GM21390 (cell line): ENCODE data around the gene CRACR2A.

Source experiments
- ATAC-seq: cut with Tn5 transposase; IDR thresholded peaks from one replicate; pipeline ENCODE4 v1.9.1; 2021; ENCODE audit not compliant: unreplicated experiment

CRACR2A gene

DNA sequence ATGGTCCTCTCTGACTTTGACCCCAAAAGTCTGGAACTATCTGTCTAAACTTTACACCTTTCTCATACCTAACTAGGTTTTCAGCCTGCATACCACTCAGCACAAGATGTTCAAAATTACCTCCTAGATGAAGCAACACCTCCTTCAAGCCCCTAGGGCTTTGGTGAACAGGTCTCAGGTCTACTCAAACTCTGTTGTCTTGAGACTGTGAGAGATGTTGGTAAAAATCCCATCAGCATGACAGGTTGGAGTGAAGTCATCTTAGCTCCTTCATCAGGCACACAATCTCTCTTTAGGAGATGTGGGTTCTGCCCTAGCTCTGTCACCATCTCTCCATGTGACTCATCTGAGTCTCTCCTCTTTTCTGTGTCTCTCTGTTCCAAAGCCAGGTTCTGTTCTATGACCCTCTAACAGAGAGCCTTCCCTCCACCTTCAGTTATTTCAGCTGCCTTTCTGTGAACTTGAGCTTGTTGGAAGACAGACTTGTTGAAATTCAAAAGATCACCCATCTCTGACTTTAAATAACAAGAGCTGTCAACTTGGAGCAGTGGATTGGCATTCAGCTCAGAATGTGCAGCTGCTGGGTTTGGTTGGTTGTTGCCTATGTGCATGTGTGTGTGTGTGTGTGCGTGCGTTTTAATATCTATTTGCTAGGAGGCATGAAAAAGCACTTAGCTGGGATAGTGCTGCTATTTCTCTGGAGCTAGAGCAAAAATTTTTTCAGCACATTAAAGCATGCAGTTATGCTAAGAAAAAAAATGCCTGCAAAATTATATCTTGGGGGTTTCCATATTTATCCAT is 130.7 kb downstream of the CRACR2A start:
- ATAC-seq: no peak

DNA sequence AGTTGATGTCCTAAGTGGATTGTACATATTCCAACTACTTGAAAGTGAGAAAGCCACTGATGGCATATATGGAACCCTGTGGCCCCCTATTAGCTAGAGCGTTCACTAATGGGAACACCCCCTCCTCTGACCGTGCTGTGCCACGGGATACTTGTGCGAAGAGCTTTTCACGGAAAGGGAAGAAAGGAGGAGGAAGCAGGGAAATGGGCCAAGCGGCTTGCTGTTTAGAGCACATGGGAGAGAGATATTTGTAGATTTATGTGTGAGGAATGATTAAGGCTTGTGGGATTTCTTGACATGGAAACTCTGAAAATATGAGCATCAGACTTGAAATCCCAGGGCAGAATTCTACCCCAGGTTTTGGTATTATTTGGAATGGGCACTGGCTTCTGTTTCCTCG is 132.1 kb downstream of the CRACR2A start:
- no peak for ATAC-seq

GRCh38 chr12:3617565-3617964 is 135.3 kb downstream of the CRACR2A start:
- ATAC-seq: no peak

DNA sequence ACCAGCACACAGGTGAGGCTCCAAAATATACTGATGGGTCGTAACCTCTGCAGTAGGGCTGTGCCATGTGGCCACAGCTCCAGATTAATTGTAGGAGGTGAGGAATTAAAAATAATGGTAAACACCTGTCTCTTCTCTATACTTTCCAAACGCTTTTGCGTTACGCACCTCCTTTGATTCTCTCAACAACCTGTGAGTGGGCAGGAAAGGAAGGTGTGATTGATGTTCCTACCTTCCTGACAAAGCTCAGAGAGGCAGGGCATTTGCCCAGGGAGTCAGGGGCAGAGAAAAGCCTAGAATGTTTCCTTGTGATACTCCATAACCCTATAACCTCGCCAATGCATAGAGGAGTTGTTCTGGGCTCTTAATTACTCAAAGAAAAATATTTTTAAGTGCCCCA is 137.0 kb downstream of the CRACR2A start:
- no peak for ATAC-seq

GRCh38 chr12:3614806-3615466 is 138.0 kb downstream of the CRACR2A start:
- ATAC-seq: no peak

DNA sequence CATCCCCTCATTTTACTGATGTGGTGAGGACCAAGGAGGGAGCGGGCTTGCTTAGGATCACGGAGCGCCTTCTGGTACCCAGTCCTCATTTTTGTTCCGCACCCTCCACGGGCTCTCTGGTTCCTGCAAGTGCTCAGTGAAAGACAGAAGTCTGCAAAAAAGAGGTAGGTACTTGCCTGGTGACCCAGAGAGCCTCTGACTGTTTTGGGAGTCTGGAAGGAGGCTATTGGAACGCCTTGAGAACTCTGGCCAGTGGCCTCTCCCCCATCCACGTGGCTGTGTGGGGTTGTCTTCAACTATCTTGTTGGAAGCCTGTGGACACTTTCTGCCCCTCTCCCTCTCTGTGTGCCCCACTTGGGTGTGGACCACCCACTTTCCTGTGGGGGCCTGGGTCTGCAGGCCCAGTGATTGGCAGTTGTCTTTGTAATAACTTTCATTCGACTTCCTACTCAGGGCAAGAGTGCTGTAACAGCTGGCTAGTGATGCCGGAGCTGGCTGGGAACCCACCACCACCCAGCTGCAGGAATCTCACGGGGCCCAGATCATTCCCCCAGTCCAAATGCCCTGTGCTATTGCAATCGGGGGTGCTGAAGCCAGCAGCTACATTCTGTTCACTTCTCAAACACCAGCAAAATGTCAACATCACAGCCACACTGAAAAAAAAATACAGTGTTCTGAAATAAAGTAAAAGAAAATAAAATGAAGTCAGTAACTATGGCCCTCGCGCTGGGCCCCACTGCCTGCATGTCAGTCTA is 139.1 kb downstream of the CRACR2A start:
- ATAC-seq: no peak

DNA sequence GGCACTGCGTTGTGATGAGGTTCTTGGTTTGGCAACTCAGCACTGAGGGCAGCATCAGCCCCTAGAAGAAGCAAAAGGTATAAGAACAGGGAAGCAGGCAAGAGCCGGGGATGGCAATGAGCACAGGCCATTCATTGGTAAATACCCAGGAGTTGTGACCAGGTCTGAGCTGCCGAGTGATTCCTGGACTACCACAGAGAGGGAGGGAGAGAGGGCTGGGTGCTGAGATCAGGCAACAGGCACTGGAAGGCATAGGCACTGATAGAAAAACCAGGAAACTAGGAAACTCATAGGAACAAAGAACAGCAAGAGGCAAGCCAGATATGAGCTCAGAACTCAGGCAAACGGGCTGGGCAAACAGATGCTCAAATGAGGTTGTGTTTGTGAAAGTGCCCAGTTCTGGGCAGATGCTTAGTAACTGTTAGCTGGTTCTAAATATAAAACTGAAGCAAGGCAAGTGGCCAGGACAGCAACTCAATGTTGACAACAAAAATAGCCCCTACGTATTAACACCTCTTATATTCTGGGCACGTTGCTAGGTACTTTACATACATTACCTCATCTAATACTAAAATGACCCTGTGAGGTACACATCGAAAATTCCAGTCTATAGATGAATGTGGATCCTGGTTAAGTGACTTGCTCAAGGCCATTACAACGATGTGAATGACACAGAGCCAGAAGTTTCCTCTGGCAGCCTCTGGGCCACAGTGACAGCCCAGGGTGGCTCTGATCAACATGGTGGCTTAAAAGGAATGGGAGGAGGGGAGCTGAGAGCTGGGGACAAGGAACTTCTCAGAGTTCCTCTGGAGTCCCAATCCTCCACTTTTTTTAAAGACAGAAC is 140.8 kb downstream of the CRACR2A start:
- ATAC-seq: no peak

DNA sequence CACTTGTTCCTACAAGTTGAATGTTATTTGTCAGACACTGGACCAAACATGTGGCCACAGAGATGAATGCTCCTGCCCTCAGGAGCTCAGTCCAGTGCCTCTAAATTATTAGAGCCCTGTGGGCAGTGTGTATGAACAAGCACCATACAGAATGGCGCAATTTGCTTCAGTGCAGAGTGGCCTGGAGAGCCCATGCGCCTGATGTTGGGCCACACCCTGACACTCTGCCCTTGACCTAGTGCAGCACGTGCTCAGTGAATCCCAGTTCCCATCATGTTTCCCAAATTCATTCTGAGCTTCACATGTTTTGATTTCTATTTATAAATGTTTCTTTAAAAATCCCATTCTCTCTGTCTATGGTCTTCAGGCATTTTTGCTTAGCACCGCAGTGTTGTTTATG is 145.1 kb downstream of the CRACR2A start:
- ATAC-seq: no peak

GRCh38 chr12:3607039-3607720 is 145.7 kb downstream of the CRACR2A start:
- ATAC-seq: no peak

- no peak for ATAC-seq
These were observed 146.8 kb downstream of the CRACR2A start for GRCh38 chr12:3606128-3606527.

DNA sequence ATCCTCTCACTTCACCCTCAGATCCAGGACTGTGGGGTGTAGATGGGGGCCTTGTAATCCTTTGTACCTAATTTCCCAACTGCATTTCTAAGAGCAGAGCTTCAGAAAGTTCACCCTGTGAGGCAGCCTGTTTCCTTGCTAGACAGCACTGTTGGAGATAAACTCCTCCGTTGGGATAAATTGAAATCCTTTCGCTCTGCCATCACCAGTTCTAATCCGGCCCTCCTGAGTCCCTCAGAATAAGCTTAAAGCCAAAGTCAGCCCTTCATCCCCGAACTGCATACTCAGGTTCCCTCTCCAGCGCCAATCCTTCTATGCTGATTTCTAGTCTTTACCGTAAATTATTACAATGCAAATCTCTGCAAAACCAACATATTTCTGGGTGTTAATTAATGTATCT is 147.2 kb downstream of the CRACR2A start:
- ATAC-seq: no peak

DNA sequence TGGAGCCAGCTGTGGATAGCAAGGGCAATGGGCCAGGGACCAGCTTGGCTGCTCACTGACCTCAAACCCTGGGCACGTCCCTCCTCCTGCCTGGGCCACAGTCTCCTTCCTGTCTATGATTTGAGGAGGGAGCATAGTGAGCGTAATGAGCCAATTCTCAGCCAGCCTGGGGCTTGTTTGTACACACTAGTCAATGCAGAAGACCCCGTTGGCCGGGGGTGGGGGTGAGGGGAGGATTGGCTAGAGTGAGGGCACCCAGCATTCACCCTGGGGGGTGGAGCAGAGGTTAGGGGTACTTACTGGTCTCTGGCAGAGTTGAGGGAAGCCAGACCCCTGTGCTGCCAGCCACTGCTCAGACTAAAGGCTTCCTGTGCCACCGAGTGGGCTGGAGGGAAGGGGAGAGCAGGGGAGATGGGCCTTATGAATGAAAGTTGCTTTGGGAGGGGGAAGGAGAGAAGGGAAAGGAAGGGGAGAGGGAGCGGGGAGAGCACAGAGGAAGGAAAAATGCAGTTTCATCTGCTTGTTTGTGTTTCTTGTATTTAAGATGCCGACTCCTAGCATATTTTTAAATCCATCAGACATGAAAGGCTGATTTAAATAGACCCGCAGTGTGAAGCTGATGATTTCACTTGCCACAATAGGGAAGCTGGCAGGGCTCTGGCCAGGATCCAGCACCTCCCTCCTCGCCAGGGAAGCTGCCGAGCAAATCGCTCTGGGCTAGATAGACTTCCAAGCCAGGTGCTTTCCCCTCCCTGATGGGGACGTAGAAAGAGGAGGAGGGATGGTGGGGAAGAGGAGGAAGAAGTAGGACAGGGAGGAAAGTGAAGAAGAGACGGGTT is 147.9 kb downstream of the CRACR2A start:
- no peak for ATAC-seq

GRCh38 chr12:3604286-3604685 is 148.6 kb downstream of the CRACR2A start:
- ATAC-seq: no peak

DNA sequence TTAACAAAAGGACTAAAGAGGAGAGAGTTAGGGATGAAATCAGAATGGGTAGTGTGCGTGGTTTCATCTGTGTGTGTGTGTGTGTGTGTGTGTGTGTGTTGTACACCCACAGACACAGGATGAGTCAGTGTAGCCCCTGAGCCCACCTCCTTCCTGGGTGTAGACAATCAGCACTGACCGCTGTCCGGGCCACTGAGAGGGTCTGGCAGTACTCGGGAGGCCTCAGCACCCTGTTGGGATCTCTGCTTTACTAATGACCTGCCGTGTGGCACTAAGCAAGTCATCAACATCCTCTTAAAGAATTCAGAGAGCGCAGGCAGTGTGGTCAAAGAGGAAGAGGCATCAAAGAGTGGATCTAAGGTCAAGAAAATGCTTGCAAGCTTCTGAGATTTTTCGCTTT is 149.3 kb downstream of the CRACR2A start:
- no peak for ATAC-seq

- ATAC-seq: no peak
These were observed 150.4 kb downstream of the CRACR2A start for GRCh38 chr12:3602488-3602887.

GRCh38 chr12:3601461-3602150 is 151.3 kb downstream of the CRACR2A start:
- no peak for ATAC-seq

- no peak for ATAC-seq
These were observed 152.0 kb downstream of the CRACR2A start for GRCh38 chr12:3600951-3601350.

DNA sequence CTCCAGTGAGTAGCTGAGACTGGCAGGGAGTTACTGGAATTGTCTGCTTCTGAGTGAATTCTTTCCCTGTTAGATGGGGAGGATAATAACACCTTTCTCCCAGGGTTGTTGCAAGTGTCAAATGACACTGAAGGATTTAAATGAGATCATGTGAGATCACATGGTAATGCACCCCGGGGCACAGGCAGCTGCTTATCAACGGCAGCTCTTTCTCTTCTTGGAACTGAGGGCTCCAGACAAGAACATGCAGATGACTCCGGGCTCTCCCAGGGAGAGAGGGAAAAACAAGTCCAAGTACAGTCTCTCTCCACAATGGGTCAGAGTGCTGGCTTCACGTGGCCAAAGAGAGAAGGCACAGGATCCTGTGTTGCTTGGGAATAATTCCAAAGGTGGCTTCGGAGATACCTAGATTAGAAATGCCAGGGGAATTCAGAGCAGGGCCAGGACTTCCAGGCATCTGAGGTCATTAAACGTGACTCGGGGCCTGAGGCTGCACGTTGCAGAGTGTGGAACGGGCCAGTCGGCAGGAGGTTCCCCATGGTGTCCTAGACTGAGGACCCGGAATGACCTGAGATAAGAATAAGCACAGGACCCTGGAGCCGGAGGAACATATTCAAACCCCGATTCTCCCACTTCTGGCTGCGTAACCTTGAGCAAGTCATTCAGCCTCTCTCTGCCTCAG is 152.7 kb downstream of the CRACR2A start:
- no peak for ATAC-seq
